ENCODE data around the gene SERPINB11.
"Not testable (repeated sequence)": the region's sequence is repeated elsewhere in the genome, so short reads cannot be mapped to it uniquely, and the experiment has no call there.

SERPINB11 gene

GRCh38 chr18:63702660-63703059 lies at the start of gene SERPINB11:
Gene SERPINB11 (plus strand): TSS chr18:63702960. CDS start chr18:63710194, 7,234 bp downstream.
- DNase-seq (ENCODE audit: low read depth): no peak

DNA sequence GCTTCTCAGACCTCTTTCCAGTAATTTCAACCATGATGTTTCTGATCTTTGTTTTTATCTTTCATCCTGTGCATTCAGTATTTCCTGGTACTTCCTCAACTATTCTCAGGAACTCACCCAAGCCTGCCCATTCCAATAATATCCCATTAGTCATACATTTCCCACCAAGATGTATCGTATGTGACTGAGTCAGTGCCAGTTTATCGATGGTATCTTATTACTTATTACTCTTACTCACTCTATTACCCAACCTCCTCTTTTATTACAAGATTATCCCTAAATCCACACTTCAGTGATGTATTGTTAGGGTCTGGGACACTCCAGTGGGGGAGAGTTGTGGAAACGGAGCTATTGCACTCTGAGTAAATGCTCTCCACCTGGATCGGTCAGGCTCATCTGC lies 43.8 kb upstream of the SERPINB11 start:
- DNase-seq (ENCODE audit: low read depth): not testable (repeated sequence)

GRCh38 chr18:63661750-63662149 lies 41.0 kb upstream of the SERPINB11 start, which contains the start of gene SERPINB3:
Gene SERPINB3 (minus strand): TSS chr18:63661893. CDS start chr18:63661216, 677 bp downstream.
- DNase-seq (ENCODE audit: low read depth): not testable (repeated sequence)

DNA sequence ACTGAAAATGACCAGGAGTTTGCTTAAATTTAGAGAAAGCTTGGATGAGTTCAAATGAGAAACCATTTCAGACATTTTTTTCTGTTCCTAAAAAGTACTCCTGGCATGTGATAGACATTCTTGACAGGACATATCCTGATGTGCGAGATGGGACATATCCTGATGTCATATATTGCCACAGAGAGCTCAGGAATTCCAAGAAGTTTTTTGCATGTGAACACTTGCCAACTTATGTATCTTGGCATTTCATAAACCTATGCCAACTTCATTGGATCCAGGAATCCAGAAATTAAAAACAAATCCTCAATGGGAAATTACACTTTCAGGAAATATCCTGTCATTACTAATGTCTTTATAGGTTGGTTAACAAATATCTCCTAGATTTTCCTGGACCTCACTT lies 38.2 kb upstream of the SERPINB11 start:
- DNase-seq (ENCODE audit: low read depth): no peak

- no peak for DNase-seq (ENCODE audit: low read depth)
Observed at GRCh38 chr18:63676526-63677323, 26.0 kb upstream of the SERPINB11 start.

DNA sequence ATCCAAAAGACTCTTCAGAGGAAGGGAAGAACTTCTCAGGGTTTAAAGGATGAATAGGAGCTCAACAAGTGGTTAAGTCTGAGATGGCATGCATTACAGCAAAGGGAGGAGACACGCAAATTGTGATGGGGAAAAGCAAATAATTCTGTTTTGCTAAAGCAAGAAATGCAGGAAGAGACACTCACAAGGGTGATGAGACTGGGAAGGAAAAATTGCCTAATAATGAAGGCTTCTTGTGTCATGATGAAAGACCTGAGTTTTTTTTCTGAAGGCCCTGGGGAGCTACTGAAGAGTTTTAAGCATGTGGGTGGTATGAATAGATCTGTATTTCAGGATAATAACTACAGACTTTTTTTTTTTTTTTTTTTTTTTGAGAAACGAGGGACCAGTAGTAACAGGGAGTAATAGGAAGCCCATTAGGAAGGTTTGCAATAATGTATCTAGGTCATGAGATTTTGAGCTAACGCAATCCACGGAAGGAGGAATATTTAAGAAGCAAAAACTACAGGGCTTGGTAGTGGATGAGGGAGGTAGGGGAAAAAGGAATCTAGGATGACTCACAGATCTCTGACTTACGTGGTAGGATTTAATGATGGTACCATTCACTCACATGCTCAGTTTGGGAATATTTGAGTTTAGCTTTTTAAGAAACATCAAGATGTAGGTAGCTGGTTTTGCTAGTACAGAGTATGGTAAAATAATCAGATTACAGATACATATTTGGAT lies 25.1 kb upstream of the SERPINB11 start:
- no peak for DNase-seq (ENCODE audit: low read depth)

GRCh38 chr18:63679820-63680606 lies 22.7 kb upstream of the SERPINB11 start:
- DNase-seq (ENCODE audit: low read depth): no peak

DNA sequence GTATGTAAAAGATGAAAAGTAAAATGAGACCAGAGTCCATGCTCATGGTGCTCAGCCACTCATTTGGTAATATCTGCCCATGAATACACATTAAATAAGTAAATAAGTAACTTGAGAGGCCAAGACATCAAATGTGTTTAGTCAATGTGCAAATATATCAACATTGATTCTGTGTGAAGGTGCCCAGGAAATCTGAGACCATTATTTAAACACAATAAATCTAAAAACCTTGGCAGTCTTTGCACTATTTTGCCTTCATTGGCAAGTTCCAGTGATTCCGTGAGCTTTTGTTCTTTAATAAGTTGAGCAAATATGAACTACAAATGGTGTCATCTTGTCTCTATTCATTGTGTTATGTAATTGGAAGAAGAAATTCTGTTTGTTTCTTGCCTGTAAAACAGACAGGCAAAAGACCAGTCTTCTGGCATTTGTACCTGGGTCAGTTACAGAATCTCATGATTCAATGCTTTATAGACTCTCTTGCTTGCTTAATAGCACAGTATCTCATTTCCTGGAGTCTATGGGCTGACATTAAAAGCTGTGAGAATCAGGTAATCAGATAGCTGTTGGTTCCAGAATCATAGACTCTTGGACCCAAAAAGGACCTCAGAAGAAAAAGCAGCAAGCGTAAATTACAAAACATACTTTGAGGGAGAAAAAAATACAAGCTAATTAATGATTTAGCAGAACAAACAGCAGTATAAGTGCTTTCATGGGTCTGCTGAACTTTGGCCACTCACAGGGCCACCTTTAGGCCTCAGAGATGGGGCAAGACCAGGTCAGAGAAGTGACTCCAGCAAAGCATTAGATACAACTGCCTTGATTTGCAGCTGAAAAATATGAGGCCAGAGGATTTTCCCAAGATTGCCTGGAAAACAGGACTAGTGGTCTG lies 21.1 kb upstream of the SERPINB11 start:
- DNase-seq (ENCODE audit: low read depth): no peak

- no peak for DNase-seq (ENCODE audit: low read depth)
Observed at GRCh38 chr18:63683152-63683551, 19.6 kb upstream of the SERPINB11 start.

DNA sequence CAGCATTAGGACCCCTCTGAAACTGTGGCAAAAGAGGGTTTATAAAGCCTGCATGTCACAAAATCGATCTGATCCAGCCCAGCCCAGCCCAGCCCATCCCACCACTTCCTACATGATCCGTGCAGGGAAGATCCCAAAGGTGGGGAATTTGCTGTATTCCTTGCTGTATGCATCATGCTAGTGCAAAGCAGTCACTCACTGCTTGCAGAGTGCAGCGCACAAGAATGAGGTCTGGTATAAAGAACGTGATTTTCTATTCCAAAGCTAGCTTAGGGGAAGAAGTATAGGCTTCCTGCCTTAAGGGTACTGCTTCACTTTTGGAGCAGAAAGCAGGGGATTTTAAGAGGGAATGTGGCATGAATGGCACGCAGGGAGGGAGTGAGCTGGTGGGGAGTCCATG lies 18.9 kb upstream of the SERPINB11 start:
- no peak for DNase-seq (ENCODE audit: low read depth)

DNA sequence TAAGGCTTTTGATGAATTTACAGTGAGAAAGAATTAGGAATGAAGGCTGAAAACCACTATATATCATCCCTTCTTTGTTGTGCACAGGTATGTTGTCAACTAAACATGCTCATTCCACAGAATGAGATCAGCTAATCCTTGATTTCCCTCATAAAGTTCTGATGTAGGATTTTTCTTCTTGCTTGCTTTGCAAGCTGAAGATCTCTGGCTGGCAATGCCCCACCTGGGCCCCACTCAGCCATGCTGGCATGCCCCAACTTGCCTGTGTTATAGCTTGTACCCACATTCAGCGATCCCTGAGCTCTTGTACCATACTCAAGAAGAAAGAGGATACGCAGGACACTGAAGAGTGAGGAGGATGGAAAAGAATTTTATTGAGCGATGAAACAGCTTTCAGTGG lies 18.0 kb upstream of the SERPINB11 start:
- DNase-seq (ENCODE audit: low read depth): no peak

GRCh38 chr18:63686871-63687270 lies 15.9 kb upstream of the SERPINB11 start:
- no peak for DNase-seq (ENCODE audit: low read depth)

GRCh38 chr18:63689064-63689463 lies 13.7 kb upstream of the SERPINB11 start:
- no peak for DNase-seq (ENCODE audit: low read depth)

GRCh38 chr18:63697097-63697660 lies 5.6 kb upstream of the SERPINB11 start:
- DNase-seq (ENCODE audit: low read depth): no peak

DNA sequence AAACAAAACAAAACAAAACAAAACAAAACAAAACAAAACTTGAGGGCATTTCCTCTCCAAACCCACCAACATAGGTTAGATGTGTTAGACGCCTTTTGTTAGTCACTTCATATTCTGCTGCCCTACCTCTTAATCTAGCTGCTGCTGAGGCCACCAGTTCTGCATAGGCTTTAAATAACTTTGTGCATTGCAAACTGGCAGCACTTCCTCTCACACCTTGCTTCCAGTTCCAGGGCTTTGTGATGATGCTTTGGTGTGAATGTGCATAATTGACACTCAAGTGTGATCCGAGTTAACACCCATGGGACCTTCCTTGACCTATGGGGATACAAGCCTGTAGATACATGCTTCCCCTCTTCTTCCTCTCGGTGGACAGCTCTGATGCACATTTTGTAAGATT lies 2.3 kb upstream of the SERPINB11 start:
- no peak for DNase-seq (ENCODE audit: low read depth)

DNA sequence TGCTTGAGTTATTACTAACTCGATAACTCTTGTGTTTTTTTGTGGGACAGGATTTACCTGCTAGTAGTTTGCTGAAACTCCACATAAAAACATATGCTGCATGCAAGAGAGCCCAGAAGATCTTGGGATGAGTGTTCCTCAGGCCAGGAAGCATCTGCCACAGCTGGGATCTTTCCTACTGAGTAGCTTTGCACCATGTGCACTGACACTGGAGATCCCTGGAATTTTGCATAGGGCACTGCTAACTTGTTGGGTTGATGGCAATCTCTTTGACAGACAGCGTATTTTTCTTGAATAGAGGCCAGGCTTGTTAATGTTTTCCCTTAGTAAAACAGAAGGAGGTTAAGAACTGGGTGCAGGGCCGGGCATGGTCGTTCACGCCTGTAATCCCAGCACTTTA lies 808 bp upstream of the SERPINB11 start:
- DNase-seq (ENCODE audit: low read depth): no peak

GRCh38 chr18:63705401-63705800 lies 2.6 kb downstream of the SERPINB11 start:
- DNase-seq (ENCODE audit: low read depth): no peak

DNA sequence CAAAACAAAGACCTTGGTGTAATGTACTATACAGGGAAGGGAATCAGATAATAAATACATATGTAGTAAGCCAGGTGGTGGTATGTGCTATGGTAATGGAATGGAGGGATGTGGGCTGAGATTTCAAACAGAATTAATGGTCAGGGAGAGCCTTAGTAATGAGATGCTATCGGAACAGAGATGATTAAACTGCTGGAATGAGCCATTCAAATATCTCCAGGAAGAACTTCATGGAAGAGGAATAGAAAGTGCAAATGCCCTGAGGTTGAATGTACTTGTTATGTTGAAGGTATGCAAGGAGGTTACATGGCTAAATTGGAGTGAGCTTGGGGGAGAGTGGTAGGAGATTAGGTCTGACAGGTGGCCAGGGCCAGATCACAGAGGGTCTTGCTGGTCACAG lies 5.1 kb downstream of the SERPINB11 start:
- no peak for DNase-seq (ENCODE audit: low read depth)

DNA sequence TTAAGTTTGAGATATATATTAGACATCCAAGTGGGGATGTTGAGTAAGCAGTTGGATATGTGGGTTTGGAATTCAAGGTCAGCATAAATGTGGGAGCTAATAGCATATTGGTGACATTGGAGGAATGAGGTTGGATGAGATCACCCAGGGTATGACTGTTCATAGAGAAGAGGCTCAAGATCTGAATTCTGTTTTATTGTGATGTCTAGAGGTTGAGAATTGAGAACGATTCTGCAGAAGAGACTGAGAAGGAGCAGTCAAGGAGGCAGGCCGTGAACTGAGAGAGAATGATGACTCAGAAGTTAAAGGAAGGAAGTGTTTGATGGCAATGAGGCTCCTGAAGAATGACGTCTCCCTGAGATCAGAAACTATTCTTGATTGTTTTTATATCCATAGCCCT lies 5.9 kb downstream of the SERPINB11 start:
- DNase-seq (ENCODE audit: low read depth): no peak

DNA sequence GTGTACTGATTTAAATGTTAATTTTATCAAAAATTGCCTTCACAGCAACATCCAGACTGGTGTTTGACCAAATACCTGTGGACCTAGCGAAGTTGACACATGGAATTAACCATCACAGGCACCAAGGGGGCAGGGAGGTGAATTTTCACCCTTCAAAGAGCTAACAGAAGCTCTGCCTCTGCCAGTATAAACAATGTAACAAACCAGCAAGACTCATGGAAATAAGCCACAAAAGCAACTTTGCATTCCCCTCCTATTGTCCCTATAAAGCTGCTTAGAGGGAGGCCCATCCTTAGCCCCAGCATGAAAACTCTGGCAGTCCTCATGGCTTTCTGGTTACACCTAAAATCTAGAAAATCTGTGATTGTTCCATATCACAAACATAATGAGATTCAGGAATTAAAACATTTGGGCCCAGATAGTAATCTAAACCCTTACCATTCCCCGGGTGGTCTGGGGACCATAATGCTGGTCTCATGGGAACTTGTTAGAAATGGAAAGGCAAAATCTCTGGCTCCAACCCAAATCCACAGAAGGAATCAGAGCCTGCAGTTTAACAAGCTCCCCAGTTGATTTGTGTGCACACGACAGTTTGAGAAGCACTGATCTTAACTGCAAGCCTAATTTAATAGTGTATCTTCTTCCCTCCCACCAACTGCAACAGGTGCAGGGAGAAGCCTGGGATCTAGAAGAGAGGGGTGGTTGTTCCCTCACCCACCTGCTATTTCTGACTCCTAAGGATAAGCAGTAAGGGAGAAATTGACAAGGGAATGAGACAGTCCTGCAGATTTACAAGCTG lies 23.1 kb downstream of the SERPINB11 start:
- no peak for DNase-seq (ENCODE audit: low read depth)

All from stimulated activated CD8-positive, alpha-beta memory T cell treated with anti-CD3 and anti-CD28 coated beads, Interleukin-4, amount 100 ng/mL, for 24 hours (primary cell).